Activated CD4-positive, alpha-beta T cell treated with anti-CD3 and anti-CD28 coated beads, Interleukin-2, amount 10 ng/mL, durations not matched to agents 7 days and 5 days (primary cell): ENCODE measurements around the gene ZNF618. TPM values are rescaled to one million over a fixed set of nuclear protein-coding genes. Genes with fewer than 3 reads are reported as not detected.

ENCODE experiments used
- CTCF ChIA-PET: fragments of 350-600 bp; sonication (Branson Sonifier 250); formaldehyde crosslinking; loops from one replicate; lab custom pipeline; 2021; ENCODE audit warnings: antibody characterized with exemption; lab: Charles Lee
- POLR2A ChIA-PET: fragments of 350-600 bp; sonication (Branson Sonifier 250); formaldehyde crosslinking; loops from one replicate; lab custom pipeline; 2021; ENCODE audit warnings: antibody characterized with exemption; lab: Charles Lee
- DNase-seq: peaks from one replicate; pipeline ENCODE4 v3.0.0-alpha.2; 2020
- H3K27ac Mint-ChIP-seq: one replicate; pipeline ENCODE4 v1.8.0; 2021; ENCODE audit warnings: mild to moderate bottlenecking, moderate library complexity, mixed read lengths
- H3K27me3 Mint-ChIP-seq: one replicate; pipeline ENCODE4 v1.8.0; 2021; ENCODE audit warnings: mixed read lengths
- H3K36me3 Mint-ChIP-seq: one replicate; pipeline ENCODE4 v1.8.0; 2021; ENCODE audit warnings: low read depth, mixed read lengths
- H3K4me1 Mint-ChIP-seq: one replicate; pipeline ENCODE4 v1.8.0; 2021; ENCODE audit warnings: mixed read lengths
- H3K4me3 Mint-ChIP-seq: one replicate; pipeline ENCODE4 v1.8.0; 2021; ENCODE audit warnings: mild to moderate bottlenecking, moderate library complexity, mixed read lengths
- H3K9me3 Mint-ChIP-seq: one replicate; pipeline ENCODE4 v1.8.0; 2021; ENCODE audit warnings: mixed read lengths
- total RNA-seq, 2 experiments: library from RNA; stranded (reverse); gene quantifications; one replicate each; pipeline ENCODE4 v1.2.3, GENCODE V29; 2021

ZNF618 gene
- total RNA-seq, 2 experiments from 2014 or later, result 0.21 to 0.27 TPM

- DNase-seq, result no peak
- H3K27ac Mint-ChIP-seq, result no peak overlapping the region
- CTCF ChIA-PET, result no interaction called here
- POLR2A ChIA-PET, result no interaction called here
- H3K4me3 Mint-ChIP-seq, result no peak overlapping the region
- H3K27me3 Mint-ChIP-seq, result no peaks in the 10 kb centered on the region
- no peaks in the 10 kb centered on the region for H3K4me1 Mint-ChIP-seq
- H3K36me3 Mint-ChIP-seq, result no peaks in the 10 kb centered on the region
- H3K9me3 Mint-ChIP-seq, result no peaks in the 10 kb centered on the region
Measured at GRCh38 chr9:113960768-113961167, 84.7 kb downstream of the ZNF618 start.

GRCh38 chr9:113962396-113962795 is 86.3 kb downstream of the ZNF618 start:
- Mint-ChIP-seq H3K9me3 (no peaks in the 10 kb centered on the region), H3K27me3 (no peaks in the 10 kb centered on the region), H3K36me3 (no peaks in the 10 kb centered on the region), H3K4me3 (no peak overlapping the region), H3K4me1 (no peaks in the 10 kb centered on the region), H3K27ac (no peak overlapping the region)
- no peak for DNase-seq
- ChIA-PET CTCF (no interaction called here), POLR2A (no interaction called here)

- H3K4me1 Mint-ChIP-seq, result no peaks in the 10 kb centered on the region
- no peaks in the 10 kb centered on the region for H3K27me3 Mint-ChIP-seq
- ChIA-PET CTCF (no interaction called here), POLR2A (no interaction called here)
- H3K4me3 Mint-ChIP-seq, result no peak overlapping the region
- no peaks in the 10 kb centered on the region for H3K36me3 Mint-ChIP-seq
- H3K9me3 Mint-ChIP-seq, result no peaks in the 10 kb centered on the region
- DNase-seq, result peak; percentile 43
- H3K27ac Mint-ChIP-seq, result no peak overlapping the region
Measured at GRCh38 chr9:113963017-113963620, 87.0 kb downstream of the ZNF618 start.

- H3K27me3 Mint-ChIP-seq, result no peaks in the 10 kb centered on the region
- H3K9me3 Mint-ChIP-seq, result no peaks in the 10 kb centered on the region
- POLR2A ChIA-PET, result no interaction called here
- DNase-seq, result no peak
- H3K36me3 Mint-ChIP-seq, result no peaks in the 10 kb centered on the region
- CTCF ChIA-PET, result no interaction called here
- H3K4me3 Mint-ChIP-seq, result no peak overlapping the region
- H3K4me1 Mint-ChIP-seq, result no peaks in the 10 kb centered on the region
- H3K27ac Mint-ChIP-seq, result no peak overlapping the region
Measured at GRCh38 chr9:113963696-113964494, 87.8 kb downstream of the ZNF618 start.

DNA sequence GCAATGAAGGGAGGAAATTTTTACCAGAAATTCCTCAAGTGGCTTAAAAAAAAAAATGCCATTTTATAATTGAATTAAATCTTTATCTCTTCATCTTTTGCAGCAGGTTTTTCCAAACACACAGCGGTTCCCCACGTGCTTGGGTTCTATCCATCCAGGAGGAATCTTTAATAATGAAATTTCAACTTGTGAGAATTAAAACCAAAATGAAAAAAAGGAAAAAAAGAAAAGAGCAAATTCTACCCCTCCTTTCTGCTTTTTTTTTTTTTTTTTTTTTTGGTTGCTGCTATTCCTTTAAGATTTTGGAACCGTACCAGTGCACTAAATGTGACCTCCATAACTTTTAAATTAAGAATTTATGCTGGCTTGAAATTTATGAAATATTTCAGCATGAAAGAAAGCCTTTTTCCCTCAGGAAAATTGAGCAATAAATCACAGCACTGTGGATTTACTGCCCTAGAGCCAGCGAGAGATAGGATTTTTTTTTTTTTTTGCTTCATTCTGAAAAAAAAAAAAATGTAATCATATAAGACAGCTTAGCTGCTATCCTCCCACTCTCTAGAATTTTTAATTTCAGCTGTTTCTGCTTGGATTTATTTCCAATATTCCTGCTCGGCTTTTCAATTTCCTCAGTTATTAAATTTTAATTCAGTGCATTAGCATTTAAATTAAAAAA is 88.5 kb downstream of the ZNF618 start:
- Mint-ChIP-seq H3K27ac (no peak overlapping the region), H3K4me1 (no peaks in the 10 kb centered on the region), H3K36me3 (no peaks in the 10 kb centered on the region), H3K27me3 (no peaks in the 10 kb centered on the region), H3K4me3 (no peak overlapping the region), H3K9me3 (no peaks in the 10 kb centered on the region)
- ChIA-PET POLR2A (no interaction called here), CTCF (no interaction called here)
- no peak for DNase-seq

DNA sequence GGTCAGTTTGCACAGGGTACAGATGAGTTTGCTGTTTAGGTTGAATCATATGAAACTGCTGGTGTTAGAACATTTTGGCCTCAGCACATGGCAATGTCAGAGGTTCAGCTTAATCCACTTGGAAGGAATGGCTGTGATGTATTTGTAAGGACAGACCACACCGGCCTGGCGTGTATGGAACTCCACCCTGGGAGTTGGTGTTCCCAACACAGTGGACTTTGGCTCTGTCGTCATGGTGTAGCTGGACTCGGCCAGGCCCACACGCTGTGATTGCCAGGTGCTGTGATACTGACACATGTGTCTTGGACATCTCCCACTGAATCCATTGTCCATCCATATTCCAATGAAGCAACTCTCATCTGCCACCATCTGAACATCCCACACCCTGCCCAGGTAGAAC is 90.3 kb downstream of the ZNF618 start:
- Mint-ChIP-seq H3K27ac (no peak overlapping the region), H3K4me3 (no peak overlapping the region), H3K4me1 (no peaks in the 10 kb centered on the region), H3K36me3 (no peaks in the 10 kb centered on the region), H3K27me3 (no peaks in the 10 kb centered on the region), H3K9me3 (no peaks in the 10 kb centered on the region)
- ChIA-PET POLR2A (no interaction called here), CTCF (interaction anchor here (1.5 kb wide), 1 partner anchor 28 kb away, joined by 3 read pairs; no protein-coding TSS in a partner anchor)
- DNase-seq, result no peak

GRCh38 chr9:113967380-113967779 is 91.3 kb downstream of the ZNF618 start:
- H3K9me3 Mint-ChIP-seq, result no peaks in the 10 kb centered on the region
- no peak overlapping the region for H3K4me3 Mint-ChIP-seq
- no peak for DNase-seq
- no peaks in the 10 kb centered on the region for H3K4me1 Mint-ChIP-seq
- POLR2A ChIA-PET, result no interaction called here
- CTCF ChIA-PET, result interaction anchor here (1.5 kb wide), 1 partner anchor 29 kb away, joined by 3 read pairs; no protein-coding TSS in a partner anchor
- H3K36me3 Mint-ChIP-seq, result no peaks in the 10 kb centered on the region
- H3K27ac Mint-ChIP-seq, result no peak overlapping the region
- H3K27me3 Mint-ChIP-seq, result no peaks in the 10 kb centered on the region

- no peak for DNase-seq
- H3K27ac Mint-ChIP-seq, result no peak overlapping the region
- ChIA-PET CTCF (no interaction called here), POLR2A (no interaction called here)
- H3K36me3 Mint-ChIP-seq, result no peaks in the 10 kb centered on the region
- no peaks in the 10 kb centered on the region for H3K9me3 Mint-ChIP-seq
- H3K27me3 Mint-ChIP-seq, result no peaks in the 10 kb centered on the region
- no peaks in the 10 kb centered on the region for H3K4me1 Mint-ChIP-seq
- no peak overlapping the region for H3K4me3 Mint-ChIP-seq
Measured at GRCh38 chr9:113969343-113969742, 93.2 kb downstream of the ZNF618 start.

DNA sequence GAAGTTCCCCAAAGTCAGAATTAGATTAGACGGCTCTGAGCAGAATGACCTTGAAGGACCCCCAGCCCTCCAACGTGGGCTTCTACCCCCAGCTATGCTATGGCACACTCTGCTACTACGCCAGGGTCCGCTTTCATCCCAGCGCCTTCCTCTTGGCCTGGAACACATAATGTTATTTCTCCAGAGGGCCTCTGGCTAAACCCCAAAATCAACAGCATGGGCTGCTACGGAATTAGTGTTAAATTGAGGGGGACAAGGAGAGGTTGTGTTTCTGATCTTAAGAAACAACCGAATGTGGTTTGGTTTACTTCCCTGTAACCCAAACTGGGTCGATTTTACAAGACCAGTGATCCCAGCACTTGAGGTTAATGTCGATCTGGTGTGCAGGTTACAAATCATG is 97.1 kb downstream of the ZNF618 start:
- Mint-ChIP-seq H3K4me1 (no peaks in the 10 kb centered on the region), H3K27ac (no peak overlapping the region), H3K27me3 (no peaks in the 10 kb centered on the region), H3K36me3 (no peaks in the 10 kb centered on the region), H3K4me3 (no peak overlapping the region), H3K9me3 (no peaks in the 10 kb centered on the region)
- POLR2A ChIA-PET, result no interaction called here
- no peak for DNase-seq
- CTCF ChIA-PET, result no interaction called here

DNA sequence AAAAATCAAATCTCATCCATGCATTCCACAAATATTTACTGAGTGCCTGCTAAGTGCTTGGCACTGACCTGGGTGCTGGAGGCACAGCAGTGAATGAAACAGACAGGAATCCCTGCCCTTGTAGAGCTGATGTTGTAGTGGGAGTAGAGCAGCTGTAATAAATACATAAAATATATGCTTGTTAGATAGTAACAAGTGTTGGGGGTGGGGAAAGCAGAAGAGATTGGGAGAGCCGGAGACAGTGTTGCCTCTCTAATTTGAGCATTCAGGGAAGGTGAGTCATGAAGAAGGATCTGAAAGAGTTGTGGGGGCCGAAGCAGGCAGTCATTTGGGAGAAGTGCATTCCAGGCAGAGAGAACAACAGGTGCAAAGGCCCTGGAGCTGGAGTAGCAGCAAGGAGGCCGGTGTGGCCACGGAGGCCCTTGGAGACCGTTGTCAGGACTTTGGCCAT is 97.9 kb downstream of the ZNF618 start:
- CTCF ChIA-PET, result no interaction called here
- no peak overlapping the region for H3K27ac Mint-ChIP-seq
- H3K27me3 Mint-ChIP-seq, result no peaks in the 10 kb centered on the region
- H3K4me3 Mint-ChIP-seq, result no peak overlapping the region
- H3K36me3 Mint-ChIP-seq, result no peaks in the 10 kb centered on the region
- no peaks in the 10 kb centered on the region for H3K9me3 Mint-ChIP-seq
- no peaks in the 10 kb centered on the region for H3K4me1 Mint-ChIP-seq
- no peak for DNase-seq
- POLR2A ChIA-PET, result interaction anchor here (0.6 kb wide), 1 partner anchor 537 kb away, joined by 11 read pairs; no protein-coding TSS in a partner anchor

DNA sequence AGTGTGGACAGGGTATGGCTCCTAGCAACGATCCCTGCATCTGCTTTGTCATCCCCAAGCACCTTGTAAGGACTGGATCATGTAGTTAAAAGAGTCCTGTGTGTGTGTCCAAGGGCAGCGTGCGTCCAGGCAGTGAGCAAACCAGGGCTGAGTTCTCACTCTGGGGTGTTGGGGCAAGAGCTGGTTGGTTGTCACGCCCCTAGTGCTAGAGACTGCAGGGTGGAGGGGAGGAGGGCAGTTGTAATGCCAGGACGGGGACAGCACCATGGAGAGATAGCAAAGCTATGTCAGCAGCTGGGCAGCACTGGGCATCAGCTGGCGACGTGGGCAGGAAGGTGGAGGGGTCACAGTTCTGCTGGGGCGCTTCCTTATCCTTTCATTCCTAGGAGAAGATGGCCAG is 100.8 kb downstream of the ZNF618 start:
- Mint-ChIP-seq H3K4me1 (no peaks in the 10 kb centered on the region), H3K4me3 (no peak overlapping the region), H3K9me3 (no peaks in the 10 kb centered on the region), H3K27ac (no peak overlapping the region), H3K36me3 (no peaks in the 10 kb centered on the region), H3K27me3 (no peaks in the 10 kb centered on the region)
- CTCF ChIA-PET, result no interaction called here
- POLR2A ChIA-PET, result no interaction called here
- no peak for DNase-seq

- Mint-ChIP-seq H3K36me3 (no peaks in the 10 kb centered on the region), H3K4me1 (no peaks in the 10 kb centered on the region), H3K27me3 (no peaks in the 10 kb centered on the region), H3K27ac (no peak overlapping the region), H3K9me3 (no peaks in the 10 kb centered on the region), H3K4me3 (no peak overlapping the region)
- ChIA-PET POLR2A (no interaction called here), CTCF (no interaction called here)
- no peak for DNase-seq
Measured at GRCh38 chr9:113978725-113979342, 102.7 kb downstream of the ZNF618 start.
